H1 (cell line): Measurements from ENCODE around the gene VAT1L.

Source experiments
- ATF3 ChIP-seq: IDR thresholded peaks from 2 replicates; pipeline ENCODE4 v1.6.1; 2011; ENCODE audit warnings: low read depth, mild to moderate bottlenecking, low read length; ENCODE audit not compliant: insufficient read depth
- KDM5A ChIP-seq: fragments of 200-600 bp; IDR thresholded peaks from 2 replicates; pipeline ENCODE4 v1.7.1; 2012; ENCODE audit warnings: mild to moderate bottlenecking, low read length, inconsistent platforms, mixed read lengths
- MAFK ChIP-seq: IDR thresholded peaks from 2 replicates; pipeline ENCODE4 v1.6.1; 2012; ENCODE audit warnings: low read depth, mild to moderate bottlenecking, improper control_type of control experiment, low read length
- MAX ChIP-seq: IDR thresholded peaks from 2 replicates; pipeline ENCODE4 v1.6.1; 2012; ENCODE audit warnings: inconsistent platforms
- POLR2A ChIP-seq, 2 experiments: IDR thresholded peaks; 1 replicate in 1 of 2; 2 replicates in 1 of 2; pipeline ENCODE4 v1.6.1; 2011; ENCODE audit warnings: low read depth in 2 of 2, low read length in 2 of 2, mild to moderate bottlenecking in 2 of 2; ENCODE audit errors: control extremely low read depth in 1 of 2
- TAF1 ChIP-seq: IDR thresholded peaks from 2 replicates; pipeline ENCODE4 v1.6.1; 2011; ENCODE audit warnings: mild to moderate bottlenecking, low read depth, low read length
- ZNF274 ChIP-seq: IDR thresholded peaks from 2 replicates; pipeline ENCODE4 v1.7.0; 2012; ENCODE audit warnings: low read length, borderline replicate concordance; ENCODE audit errors: extremely low read depth
- TF ChIP-seq, protein P1 (sequence below), 3 experiments: IDR thresholded peaks; 1 replicate in 2 of 3; 2 replicates in 1 of 3; pipeline versions ENCODE4 v1.5.1 to v1.6.1; 2011; ENCODE audit warnings: low read length in 3 of 3, mild to moderate bottlenecking in 3 of 3, inconsistent platforms in 2 of 3, low read depth in 1 of 3, moderate library complexity in 1 of 3; ENCODE audit not compliant: insufficient read depth in 1 of 3; ENCODE audit errors: control extremely low read depth in 1 of 3

GRCh38 chr16:77916111-77916510 is 127.7 kb downstream of the VAT1L start:
- TF ChIP-seq, protein P1, sequence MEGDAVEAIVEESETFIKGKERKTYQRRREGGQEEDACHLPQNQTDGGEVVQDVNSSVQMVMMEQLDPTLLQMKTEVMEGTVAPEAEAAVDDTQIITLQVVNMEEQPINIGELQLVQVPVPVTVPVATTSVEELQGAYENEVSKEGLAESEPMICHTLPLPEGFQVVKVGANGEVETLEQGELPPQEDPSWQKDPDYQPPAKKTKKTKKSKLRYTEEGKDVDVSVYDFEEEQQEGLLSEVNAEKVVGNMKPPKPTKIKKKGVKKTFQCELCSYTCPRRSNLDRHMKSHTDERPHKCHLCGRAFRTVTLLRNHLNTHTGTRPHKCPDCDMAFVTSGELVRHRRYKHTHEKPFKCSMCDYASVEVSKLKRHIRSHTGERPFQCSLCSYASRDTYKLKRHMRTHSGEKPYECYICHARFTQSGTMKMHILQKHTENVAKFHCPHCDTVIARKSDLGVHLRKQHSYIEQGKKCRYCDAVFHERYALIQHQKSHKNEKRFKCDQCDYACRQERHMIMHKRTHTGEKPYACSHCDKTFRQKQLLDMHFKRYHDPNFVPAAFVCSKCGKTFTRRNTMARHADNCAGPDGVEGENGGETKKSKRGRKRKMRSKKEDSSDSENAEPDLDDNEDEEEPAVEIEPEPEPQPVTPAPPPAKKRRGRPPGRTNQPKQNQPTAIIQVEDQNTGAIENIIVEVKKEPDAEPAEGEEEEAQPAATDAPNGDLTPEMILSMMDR (IDR thresholded peaks at IDR 0.05; ENCODE audit: control extremely low read depth in 1 of 3, insufficient read depth in 1 of 3, low read depth in 1 of 3, low read length in 3 of 3) = peak in 1 of 3 experiments; percentile 26; a peak in 1 of 4 replicates
- no peak for TF ChIP-seq POLR2A (IDR thresholded peaks at IDR 0.05; ENCODE audit: control extremely low read depth in 1 of 2, low read depth in 2 of 2, low read length in 2 of 2)
- no peak for TF ChIP-seq ATF3
- no peak for TF ChIP-seq ZNF274
- no peak for TF ChIP-seq TAF1
- no peak for TF ChIP-seq MAFK
- TF ChIP-seq KDM5A = no peak
- no peak for TF ChIP-seq MAX
